Natural killer cell (primary cell): Measurements from ENCODE around the gene C1orf216. TPM values are rescaled to one million over a fixed set of nuclear protein-coding genes. Genes with fewer than 3 reads are reported as not detected.

Source experiments
- ATAC-seq, 3 donors: fragments of 150-1000 bp in 2 of 3; fragments of 200-7000 bp in 1 of 3; cut with Tn5 transposase; 1 replicate in 1 of 3; 2 replicates in 2 of 3; pipeline ENCODE4 v1.10.0; 2021; ENCODE audit warnings: mild to moderate bottlenecking in 2 of 3, moderate library complexity in 2 of 3
- DNase-seq, 2 donors: peaks; one replicate each; pipeline versions ENCODE4 v3.0.0 to v3.0.0-alpha.2; 2013 to 2021; ENCODE audit warnings: mixed read lengths in 1 of 2
- H3K27ac ChIP-seq: one replicate; pipeline ENCODE4 v1.5.1; 2013; ENCODE audit warnings: mild to moderate bottlenecking, low read length
- H3K27me3 ChIP-seq: one replicate; pipeline ENCODE4 v1.6.1; 2013; ENCODE audit warnings: low read length; ENCODE audit not compliant: control insufficient read depth, insufficient read depth
- H3K36me3 ChIP-seq: one replicate; pipeline ENCODE4 v1.6.1; 2013; ENCODE audit warnings: low read length; ENCODE audit not compliant: control insufficient read depth, insufficient read depth
- H3K4me1 ChIP-seq: one replicate; pipeline ENCODE4 v1.6.1; 2013; ENCODE audit warnings: low read length; ENCODE audit not compliant: control insufficient read depth, insufficient read depth
- H3K4me3 ChIP-seq: one replicate; pipeline ENCODE4 v1.5.1; 2013; ENCODE audit warnings: low read length
- H3K9me3 ChIP-seq: one replicate; pipeline ENCODE4 v1.6.1; 2013; ENCODE audit warnings: low read length; ENCODE audit not compliant: control insufficient read depth, insufficient read depth
- H3K27ac Mint-ChIP-seq, 2 donors: one replicate each; pipeline ENCODE4 v1.8.0; 2022; ENCODE audit warnings: mild to moderate bottlenecking in 2 of 2, mixed read lengths in 2 of 2, moderate library complexity in 1 of 2
- H3K27me3 Mint-ChIP-seq, 2 donors: one replicate each; pipeline ENCODE4 v1.8.0; 2022; ENCODE audit warnings: low read depth in 2 of 2, mixed read lengths in 2 of 2
- H3K36me3 Mint-ChIP-seq: one replicate; pipeline ENCODE4 v1.8.0; 2022; ENCODE audit warnings: mixed read lengths
- H3K4me1 Mint-ChIP-seq, 2 donors: one replicate each; pipeline ENCODE4 v1.8.0; 2022; ENCODE audit warnings: mixed read lengths in 2 of 2
- H3K4me3 Mint-ChIP-seq: one replicate; pipeline ENCODE4 v1.8.0; 2022; ENCODE audit warnings: mild to moderate bottlenecking, moderate library complexity, mixed read lengths
- H3K9me3 Mint-ChIP-seq, 2 donors: one replicate each; pipeline ENCODE4 v1.8.0; 2022; ENCODE audit warnings: mixed read lengths in 2 of 2
- WGBS: methylation state at CpG from one replicate; pipeline ENCODE4 v1.1.7; 2013; ENCODE audit warnings: missing lambda C conversion rate; ENCODE audit not compliant: insufficient coverage; 5-methylcytosine and 5-hydroxymethylcytosine counted together
- intact Hi-C: fragments of 100-400 bp; cut with micrococcal nuclease; formaldehyde crosslinking; loops from one replicate; pipeline ENCODE4 v1.14.2; 2022
- total RNA-seq, 4 donors: library from RNA; stranded (reverse); fragments of 120-200 nt in 1 of 4; gene quantifications; one replicate each; pipeline versions ENCODE4 v1.2.3 to v1.2.4, GENCODE V29; 2013 to 2022
- TF ChIP-seq, protein P1 (sequence below): fragments of 200-600 bp; IDR thresholded peaks from one replicate; pipeline ENCODE4 v1.8.0; 2022; ENCODE audit warnings: antibody characterized with exemption

Gene C1orf216
- total RNA-seq, 3 donors from 2014 or later (not counting 1 experiment from before 2014, with no cell fraction given) = 8.0 to 14.1 (median 13.0) TPM

DNA sequence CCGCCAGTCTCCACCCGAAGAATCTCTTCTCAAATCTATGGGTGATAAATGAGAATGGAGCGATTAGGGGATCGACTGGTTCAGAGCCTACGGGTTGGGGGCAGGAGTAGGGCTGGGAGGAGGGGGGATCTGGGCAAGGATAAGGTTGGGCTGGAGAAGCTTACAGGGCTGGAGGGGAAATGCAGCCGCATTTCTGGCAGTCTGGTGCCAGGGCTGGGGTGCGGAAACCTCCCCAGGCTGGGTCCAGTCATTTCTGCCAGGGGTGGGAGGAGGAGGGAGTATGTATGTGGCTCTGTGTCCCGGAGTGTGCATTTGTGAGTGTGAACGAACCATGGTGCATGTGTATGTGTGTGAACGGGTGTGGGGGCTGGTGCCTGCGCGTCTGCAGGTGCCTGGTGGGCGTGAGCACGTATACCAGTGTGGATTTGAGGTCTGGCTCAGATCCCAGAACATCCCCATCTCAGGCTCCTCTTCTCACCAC lies 10.2 kb downstream of the C1orf216 start:
- Histone ChIP-seq H3K27me3 (no peaks in the 10 kb centered on the region), H3K27ac (no peak overlapping the region), H3K36me3 (no peaks in the 10 kb centered on the region), H3K4me1 (peaks cover 25% of the 10 kb centered on the region), H3K4me3 (peak overlapping the region; percentile 33), H3K9me3 (no peaks in the 10 kb centered on the region)
- peaks cover 21 to 30% of the 10 kb centered on the region in 2 donors for H3K4me1 Mint-ChIP-seq
- H3K27ac Mint-ChIP-seq = peak overlapping the region in 1 of 2 donors; percentile 50
- H3K27me3 Mint-ChIP-seq = peaks cover 0 to 7% of the 10 kb centered on the region in 2 donors
- no peaks in the 10 kb centered on the region for H3K9me3 Mint-ChIP-seq
- WGBS = 22% methylated on average over 13 of the region's 14 CpGs
- H3K4me3 Mint-ChIP-seq = peak overlapping the region; percentile 87
- intact Hi-C loops = no loop called here
- ATAC-seq (peak in 2 of 3 donors; percentile 13 to 25), DNase-seq (peak in 1 of 2 donors; percentile 23)
- TF ChIP-seq, protein P1, sequence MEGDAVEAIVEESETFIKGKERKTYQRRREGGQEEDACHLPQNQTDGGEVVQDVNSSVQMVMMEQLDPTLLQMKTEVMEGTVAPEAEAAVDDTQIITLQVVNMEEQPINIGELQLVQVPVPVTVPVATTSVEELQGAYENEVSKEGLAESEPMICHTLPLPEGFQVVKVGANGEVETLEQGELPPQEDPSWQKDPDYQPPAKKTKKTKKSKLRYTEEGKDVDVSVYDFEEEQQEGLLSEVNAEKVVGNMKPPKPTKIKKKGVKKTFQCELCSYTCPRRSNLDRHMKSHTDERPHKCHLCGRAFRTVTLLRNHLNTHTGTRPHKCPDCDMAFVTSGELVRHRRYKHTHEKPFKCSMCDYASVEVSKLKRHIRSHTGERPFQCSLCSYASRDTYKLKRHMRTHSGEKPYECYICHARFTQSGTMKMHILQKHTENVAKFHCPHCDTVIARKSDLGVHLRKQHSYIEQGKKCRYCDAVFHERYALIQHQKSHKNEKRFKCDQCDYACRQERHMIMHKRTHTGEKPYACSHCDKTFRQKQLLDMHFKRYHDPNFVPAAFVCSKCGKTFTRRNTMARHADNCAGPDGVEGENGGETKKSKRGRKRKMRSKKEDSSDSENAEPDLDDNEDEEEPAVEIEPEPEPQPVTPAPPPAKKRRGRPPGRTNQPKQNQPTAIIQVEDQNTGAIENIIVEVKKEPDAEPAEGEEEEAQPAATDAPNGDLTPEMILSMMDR = no peak
- no peaks in the 10 kb centered on the region for H3K36me3 Mint-ChIP-seq

DNA sequence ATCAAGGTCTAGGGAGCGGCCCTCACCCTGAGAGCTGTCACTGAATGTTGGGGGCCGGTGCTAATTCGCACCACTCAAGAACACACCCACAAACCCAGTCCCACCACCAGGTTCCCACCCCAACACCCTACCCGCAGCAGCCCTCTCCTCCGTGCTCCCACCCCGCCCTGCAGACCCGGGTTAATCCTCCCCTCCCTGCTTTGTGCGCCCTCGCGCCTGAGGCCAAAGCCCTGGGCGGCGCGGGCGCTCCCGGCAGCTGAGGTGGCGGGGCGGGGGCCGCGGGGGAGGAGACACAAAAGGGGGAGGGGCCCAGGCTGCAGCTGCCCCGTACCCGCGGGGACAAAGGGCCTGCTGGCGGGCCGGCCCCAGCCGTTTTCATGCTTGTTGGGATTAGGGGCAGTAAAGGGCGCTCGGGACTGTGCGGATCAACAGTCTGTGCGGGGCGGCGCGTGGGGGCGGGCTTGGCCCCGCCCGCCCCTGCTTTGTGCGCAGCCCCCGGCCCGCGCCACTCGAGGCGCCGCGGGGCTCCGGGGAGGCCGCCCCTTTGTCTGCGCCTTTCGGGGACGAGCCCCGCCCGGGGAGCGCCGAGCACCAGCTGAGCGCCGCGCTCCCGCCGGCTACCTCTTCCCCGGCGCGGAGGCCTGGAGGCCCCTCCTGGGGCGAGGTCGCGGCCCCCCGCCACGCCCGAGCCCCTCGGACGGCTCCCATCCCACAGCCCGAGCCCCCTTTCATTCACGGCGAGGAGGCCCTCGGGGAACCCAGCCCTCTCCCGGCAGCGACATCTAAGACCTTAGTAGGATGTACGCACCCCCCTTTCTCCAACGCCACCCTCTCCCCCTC lies 10.9 kb downstream of the C1orf216 start:
- peaks cover 25% of the 10 kb centered on the region for H3K4me1 ChIP-seq
- peak overlapping the region; percentile 87 for H3K4me3 Mint-ChIP-seq
- H3K27ac Mint-ChIP-seq = peak overlapping the region in 1 of 2 donors; percentile 90
- ATAC-seq (peak; percentile 57 to 68 (median 66)), DNase-seq (peak; percentile 17 to 47)
- TF ChIP-seq, protein P1 = no peak
- under 1% methylated on average over 73 of the region's 76 CpGs for WGBS
- peak overlapping the region; percentile 33 for H3K4me3 ChIP-seq
- H3K27me3 Mint-ChIP-seq = peaks cover 0 to 7% of the 10 kb centered on the region in 2 donors
- H3K9me3 Mint-ChIP-seq = no peaks in the 10 kb centered on the region
- H3K9me3 ChIP-seq = no peaks in the 10 kb centered on the region
- no peaks in the 10 kb centered on the region for H3K36me3 ChIP-seq
- peaks cover 21 to 30% of the 10 kb centered on the region in 2 donors for H3K4me1 Mint-ChIP-seq
- no peaks in the 10 kb centered on the region for H3K27me3 ChIP-seq
- intact Hi-C loops = no loop called here
- H3K36me3 Mint-ChIP-seq = no peaks in the 10 kb centered on the region
- no peak overlapping the region for H3K27ac ChIP-seq

DNA sequence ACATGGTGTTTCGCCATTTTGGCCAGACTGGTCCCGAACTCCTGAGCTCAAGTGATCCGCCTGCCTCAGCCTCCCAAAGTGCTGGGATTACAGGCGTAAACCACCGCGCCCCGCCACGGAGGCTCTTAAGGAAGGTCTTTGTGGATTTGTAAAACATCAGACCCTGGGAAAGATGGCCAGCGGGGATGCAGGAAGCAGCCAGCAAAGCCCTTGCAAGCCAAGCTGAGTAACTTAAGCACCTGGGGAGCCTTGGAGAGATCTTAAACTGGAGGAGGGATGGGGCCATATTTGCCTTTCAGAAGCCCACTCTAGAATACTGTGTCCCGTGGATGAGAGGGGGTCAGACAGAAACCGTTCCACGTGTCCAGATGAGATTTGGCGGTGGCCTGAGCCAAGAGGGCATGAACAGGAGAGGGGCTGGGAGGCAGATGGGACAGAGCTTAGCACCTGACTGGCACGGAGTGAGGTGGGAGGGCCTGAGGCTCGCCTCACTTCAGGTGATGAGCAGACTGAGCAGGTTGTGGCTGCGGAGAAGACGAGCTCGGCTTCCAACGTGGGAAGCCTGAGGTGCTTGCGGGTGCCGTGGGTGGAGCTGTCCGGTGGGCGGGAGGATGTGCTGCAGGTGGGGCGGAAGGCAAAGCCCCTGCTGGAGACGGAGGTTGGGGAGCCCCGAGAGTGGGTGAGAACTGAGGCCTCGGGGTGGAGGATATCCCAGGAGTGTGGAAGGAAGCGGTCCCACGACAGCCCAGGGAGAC lies 11.7 kb downstream of the C1orf216 start:
- TF ChIP-seq, protein P1 = no peak
- Mint-ChIP-seq H3K4me3 (peak overlapping the region; percentile 86), H3K27ac (peak overlapping the region; percentile 54 to 90), H3K36me3 (no peaks in the 10 kb centered on the region), H3K27me3 (peaks cover 1 to 8% of the 10 kb centered on the region in 2 donors), H3K9me3 (no peaks in the 10 kb centered on the region), H3K4me1 (peaks cover 21 to 30% of the 10 kb centered on the region in 2 donors)
- intact Hi-C loops = no loop called here
- H3K4me1 ChIP-seq = peaks cover 25% of the 10 kb centered on the region
- peaks cover 4% of the 10 kb centered on the region for H3K27me3 ChIP-seq
- peak overlapping the region; percentile 9 for H3K4me3 ChIP-seq
- 38% methylated on average over 28 of the region's 29 CpGs for WGBS
- H3K27ac ChIP-seq = no peak overlapping the region
- H3K9me3 ChIP-seq = no peaks in the 10 kb centered on the region
- DNase-seq (peak; percentile 22 to 64), ATAC-seq (peak; percentile 31 to 64 (median 42))
- no peaks in the 10 kb centered on the region for H3K36me3 ChIP-seq
